B cell (primary cell): ENCODE results near the gene FTH1. TPM values are rescaled to one million over a fixed set of nuclear protein-coding genes. Genes with fewer than 3 reads are reported as not detected.

ENCODE experiments used
- ATAC-seq: fragments of 200-7000 bp; cut with Tn5 transposase; one replicate; pipeline ENCODE4 v1.10.0; 2021; ENCODE audit warnings: low read depth, mild to moderate bottlenecking, moderate number of reproducible peaks, moderate library complexity
- CTCF ChIA-PET: fragments of 350-600 bp; sonication (Branson Sonifier 250); formaldehyde crosslinking; loops from one replicate; lab custom pipeline; 2021; ENCODE audit warnings: antibody characterized with exemption, inconsistent platforms; lab: Charles Lee
- POLR2A ChIA-PET: fragments of 350-600 bp; sonication (Branson Sonifier 250); formaldehyde crosslinking; loops from one replicate; lab custom pipeline; 2021; ENCODE audit warnings: antibody characterized with exemption; lab: Charles Lee
- DNase-seq: peaks from one replicate; pipeline ENCODE4 v3.0.0; 2013
- H2AFZ ChIP-seq: 2 replicates; pipeline ENCODE4 v1.6.1; 2012; ENCODE audit warnings: mild to moderate bottlenecking, low read depth, low read length; ENCODE audit not compliant: insufficient read depth, poor library complexity, severe bottlenecking
- H3K27ac ChIP-seq, 2 donors: 1 replicate in 1 of 2; 2 replicates in 1 of 2; pipeline ENCODE4 v1.5.1; 2012 to 2013; ENCODE audit warnings: low read length in 2 of 2, mild to moderate bottlenecking in 2 of 2, moderate library complexity in 1 of 2
- H3K27me3 ChIP-seq, 4 experiments: fragments of 200-600 bp in 1 of 4; sonication (generic) in 1 of 4; replicated peaks in 1 of 4; 1 replicate in 2 of 4; 2 replicates in 2 of 4; pipeline versions ENCODE4 v1.6.1 to v1.7.0; 2013 to 2016; ENCODE audit warnings: low read length in 3 of 4, mild to moderate bottlenecking in 2 of 4, mixed read lengths in 1 of 4, moderate library complexity in 1 of 4; ENCODE audit not compliant: insufficient read depth in 4 of 4, control insufficient read depth in 3 of 4; ENCODE audit errors: control extremely low read depth in 1 of 4
- H3K36me3 ChIP-seq, 2 experiments: replicated peaks in 1 of 2; 1 replicate in 1 of 2; 2 replicates in 1 of 2; pipeline versions ENCODE4 v1.6.1 to v1.7.1; 2013; ENCODE audit warnings: low read length in 1 of 2; ENCODE audit not compliant: insufficient read depth in 2 of 2, control insufficient read depth in 1 of 2; ENCODE audit errors: control extremely low read depth in 1 of 2, extremely low read depth in 1 of 2
- H3K4me1 ChIP-seq, 2 donors: fragments of 200-600 bp in 1 of 2; sonication (generic) in 1 of 2; 1 replicate in 1 of 2; 2 replicates in 1 of 2; pipeline versions ENCODE4 v1.5.1 to v1.6.1; 2013 to 2017; ENCODE audit warnings: low read length in 2 of 2; ENCODE audit not compliant: control insufficient read depth in 2 of 2, insufficient read depth in 2 of 2
- H3K4me2 ChIP-seq: replicated peaks from 2 replicates; pipeline ENCODE3; 2012; ENCODE audit warnings: mild to moderate bottlenecking, low read depth, low read length; ENCODE audit not compliant: poor library complexity, severe bottlenecking
- H3K4me3 ChIP-seq, 5 experiments: fragments of 200-600 bp in 1 of 5; sonication (generic) in 1 of 5; 1 replicate in 3 of 5; 2 replicates in 2 of 5; pipeline versions ENCODE4 v1.5.1 to v1.7.0; 2011 to 2016; ENCODE audit warnings: low read length in 4 of 5, mild to moderate bottlenecking in 4 of 5, low read depth in 2 of 5, control low read depth in 1 of 5, moderate library complexity in 1 of 5; ENCODE audit not compliant: insufficient read depth in 1 of 5; ENCODE audit errors: control extremely low read depth in 1 of 5, extremely low read depth in 1 of 5
- H3K79me2 ChIP-seq: fragments of 200-600 bp; sonication (generic); one replicate; pipeline ENCODE4 v1.6.0; 2016; ENCODE audit warnings: low read length; ENCODE audit not compliant: control insufficient read depth, insufficient read depth
- H3K9ac ChIP-seq: fragments of 200-600 bp; sonication (generic); 2 replicates; pipeline ENCODE4 v1.6.1; 2017; ENCODE audit warnings: mild to moderate bottlenecking, low read length, moderate library complexity
- H3K9me3 ChIP-seq, 3 donors: one replicate each; pipeline versions ENCODE4 v1.6.1 to v1.7.1; 2013; ENCODE audit warnings: low read length in 2 of 3; ENCODE audit not compliant: control insufficient read depth in 2 of 3, insufficient read depth in 1 of 3; ENCODE audit errors: control extremely low read depth in 1 of 3
- H4K20me1 ChIP-seq: 2 replicates; pipeline ENCODE4 v1.6.0; 2012; ENCODE audit warnings: mild to moderate bottlenecking, low read length; ENCODE audit not compliant: insufficient read depth, control insufficient read depth, poor library complexity, severe bottlenecking
- H3K27ac Mint-ChIP-seq: one replicate; pipeline ENCODE4 v1.8.0; 2021; ENCODE audit warnings: mixed read lengths
- H3K27me3 Mint-ChIP-seq: one replicate; pipeline ENCODE4 v1.8.0; 2021; ENCODE audit warnings: mixed read lengths
- H3K4me1 Mint-ChIP-seq: one replicate; pipeline ENCODE4 v1.8.0; 2021; ENCODE audit warnings: mixed read lengths
- H3K4me3 Mint-ChIP-seq: one replicate; pipeline ENCODE4 v1.8.0; 2021; ENCODE audit warnings: mixed read lengths
- H3K9me3 Mint-ChIP-seq: one replicate; pipeline ENCODE4 v1.8.0; 2022; ENCODE audit warnings: mixed read lengths; ENCODE audit not compliant: insufficient read depth
- EZH2 ChIP-seq: IDR thresholded peaks from 2 replicates; pipeline ENCODE4 v1.6.1; 2012; ENCODE audit warnings: borderline replicate concordance, low read depth, mild to moderate bottlenecking, moderate library complexity, low read length; ENCODE audit not compliant: insufficient read depth, poor library complexity, severe bottlenecking
- WGBS: methylation state at CpG from one replicate; pipeline ENCODE4 v1.1.5; 2013; ENCODE audit warnings: missing lambda C conversion rate; ENCODE audit not compliant: insufficient coverage; 5-methylcytosine and 5-hydroxymethylcytosine counted together
- intact Hi-C: fragments of 100-400 bp; cut with micrococcal nuclease; formaldehyde crosslinking; loops from one replicate; pipeline ENCODE4 v1.10.0; 2022
- polyA plus RNA-seq: library from polyadenylated mRNA; depleted of rRNA; stranded (reverse); fragments of >200 nt; gene quantifications from 2 replicates; pipeline ENCODE4 v1.2.3, GENCODE V29; 2012
- total RNA-seq, 2 donors: library from RNA; stranded (reverse); fragments of 120-200 nt in 1 of 2; gene quantifications; 1 replicate in 1 of 2; 2 replicates in 1 of 2; pipeline versions ENCODE4 v1.2.3 to v1.2.4, GENCODE V29; 2013 to 2022
- TF ChIP-seq, protein P1 (sequence below): fragments of 200-600 bp; IDR thresholded peaks from one replicate; pipeline ENCODE4 v1.8.0; 2022; ENCODE audit warnings: antibody characterized with exemption, mild to moderate bottlenecking

The FTH1 gene
- total and polyA plus RNA-seq, 2 donors (not counting 1 experiment from before 2014, with no cell fraction given): 1,136 to 1,314 TPM

DNA sequence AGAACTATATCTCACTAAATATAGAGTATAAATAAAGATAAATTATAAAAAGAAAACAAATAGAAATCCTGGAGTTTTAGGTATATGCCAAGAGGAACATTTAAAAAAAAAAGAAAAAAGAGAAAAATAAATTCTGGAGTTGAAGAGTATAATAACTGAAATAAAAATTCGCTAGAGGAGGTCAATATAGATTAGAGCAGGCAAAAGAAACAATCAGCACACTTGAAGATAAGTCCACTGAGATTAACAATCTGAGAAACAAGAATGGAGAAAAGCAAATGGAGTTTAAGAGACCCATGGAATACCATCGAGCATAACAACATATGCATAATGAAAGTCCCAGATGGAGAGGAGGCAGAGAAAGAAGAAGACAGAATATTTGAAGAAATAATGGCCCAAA is 31.6 kb downstream of the FTH1 start:
- H3K9me3 ChIP-seq: peaks cover 0 to 29% (median 12%) of the 10 kb centered on the region in 3 donors
- H3K4me1 Mint-ChIP-seq: no peaks in the 10 kb centered on the region
- peaks cover 4% of the 10 kb centered on the region for H3K9me3 Mint-ChIP-seq
- no peak overlapping the region for H3K4me2 ChIP-seq
- H3K27me3 ChIP-seq: peaks cover 0 to 13% (median 5%) of the 10 kb centered on the region in 4 experiments
- intact Hi-C loops: no loop called here
- TF ChIP-seq EZH2: no peak
- TF ChIP-seq, protein P1, sequence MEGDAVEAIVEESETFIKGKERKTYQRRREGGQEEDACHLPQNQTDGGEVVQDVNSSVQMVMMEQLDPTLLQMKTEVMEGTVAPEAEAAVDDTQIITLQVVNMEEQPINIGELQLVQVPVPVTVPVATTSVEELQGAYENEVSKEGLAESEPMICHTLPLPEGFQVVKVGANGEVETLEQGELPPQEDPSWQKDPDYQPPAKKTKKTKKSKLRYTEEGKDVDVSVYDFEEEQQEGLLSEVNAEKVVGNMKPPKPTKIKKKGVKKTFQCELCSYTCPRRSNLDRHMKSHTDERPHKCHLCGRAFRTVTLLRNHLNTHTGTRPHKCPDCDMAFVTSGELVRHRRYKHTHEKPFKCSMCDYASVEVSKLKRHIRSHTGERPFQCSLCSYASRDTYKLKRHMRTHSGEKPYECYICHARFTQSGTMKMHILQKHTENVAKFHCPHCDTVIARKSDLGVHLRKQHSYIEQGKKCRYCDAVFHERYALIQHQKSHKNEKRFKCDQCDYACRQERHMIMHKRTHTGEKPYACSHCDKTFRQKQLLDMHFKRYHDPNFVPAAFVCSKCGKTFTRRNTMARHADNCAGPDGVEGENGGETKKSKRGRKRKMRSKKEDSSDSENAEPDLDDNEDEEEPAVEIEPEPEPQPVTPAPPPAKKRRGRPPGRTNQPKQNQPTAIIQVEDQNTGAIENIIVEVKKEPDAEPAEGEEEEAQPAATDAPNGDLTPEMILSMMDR: no peak
- no peaks in the 10 kb centered on the region for H3K79me2 ChIP-seq
- no peak overlapping the region for H3K4me3 ChIP-seq
- ChIA-PET CTCF (interaction anchor here (1.0 to 2.9 kb wide), 4 partner anchors 12 to 146 kb away, joined by 3 to 15 read pairs (median 9); no protein-coding TSS in a partner anchor), POLR2A (no interaction called here)
- no peak overlapping the region for H3K9ac ChIP-seq
- no peak overlapping the region for H3K27ac ChIP-seq
- no peaks in the 10 kb centered on the region for H3K4me1 ChIP-seq
- no peak overlapping the region for H3K27ac Mint-ChIP-seq
- WGBS: no CpG with 5 or more reads among the region's 2 CpGs
- H4K20me1 ChIP-seq: no peaks in the 10 kb centered on the region
- peaks cover 40% of the 10 kb centered on the region for H3K27me3 Mint-ChIP-seq
- DNase-seq (no peak), ATAC-seq (no peak)
- no peak overlapping the region for H3K4me3 Mint-ChIP-seq
- H2AFZ ChIP-seq: no peak overlapping the region
- no peaks in the 10 kb centered on the region for H3K36me3 ChIP-seq

DNA sequence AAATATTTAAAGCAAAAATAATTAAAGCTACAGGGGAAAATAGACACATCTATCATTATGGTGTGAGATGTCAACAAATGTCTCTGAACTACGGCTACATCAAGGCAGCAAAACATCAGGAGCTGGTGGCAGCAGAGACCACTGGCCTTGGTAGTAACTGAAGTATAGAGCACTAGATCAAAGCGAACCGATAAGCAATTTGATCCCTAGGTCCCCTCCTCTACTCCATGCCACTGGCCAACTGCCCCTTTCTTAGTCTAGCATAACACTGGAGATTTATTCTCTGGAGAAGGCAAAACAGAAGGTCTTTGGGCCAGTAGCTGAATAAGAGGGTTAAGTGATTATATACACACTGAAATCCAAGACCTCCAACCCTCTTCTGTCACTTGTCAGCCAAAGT is 36.5 kb downstream of the FTH1 start:
- CTCF ChIA-PET: no interaction called here
- no peak overlapping the region for H2AFZ ChIP-seq
- TF ChIP-seq, protein P1: no peak
- TF ChIP-seq EZH2: no peak
- H3K4me2 ChIP-seq: no peak overlapping the region
- Mint-ChIP-seq H3K27me3 (peaks cover 29% of the 10 kb centered on the region), H3K9me3 (peaks cover 1% of the 10 kb centered on the region), H3K4me3 (no peak overlapping the region), H3K4me1 (no peaks in the 10 kb centered on the region), H3K27ac (no peak overlapping the region)
- no peak overlapping the region for H3K4me3 ChIP-seq
- intact Hi-C loops: no loop called here
- no CpG with 5 or more reads among the region's 3 CpGs for WGBS
- POLR2A ChIA-PET: no interaction called here
- no peaks in the 10 kb centered on the region for H4K20me1 ChIP-seq
- peaks cover 0 to 16% (median 5%) of the 10 kb centered on the region in 3 donors for H3K9me3 ChIP-seq
- H3K79me2 ChIP-seq: no peaks in the 10 kb centered on the region
- ATAC-seq (no peak), DNase-seq (no peak)
- peaks cover 0 to 11% (median 4%) of the 10 kb centered on the region in 4 experiments for H3K27me3 ChIP-seq
- no peak overlapping the region for H3K9ac ChIP-seq
- H3K36me3 ChIP-seq: no peaks in the 10 kb centered on the region
- H3K4me1 ChIP-seq: no peaks in the 10 kb centered on the region
- no peak overlapping the region for H3K27ac ChIP-seq
